Omental fat pad (tissue), 4 donors: ENCODE measurements around the gene AMACR. TPM values are rescaled to one million over a fixed set of nuclear protein-coding genes. Genes with fewer than 3 reads are reported as not detected.

Source experiments
- ATAC-seq: fragments of 150-250 bp; one replicate; pipeline ENCODE4 v1.9.1; 2016; ENCODE audit warnings: mild to moderate bottlenecking, moderate library complexity; ENCODE audit not compliant: low FRiP score
- DNase-seq: peaks from one replicate; pipeline ENCODE4 v3.0.0-alpha.2; 2019; ENCODE audit warnings: low spot score
- total RNA-seq, 4 donors: library from RNA; depleted of rRNA; stranded (reverse); fragments of >200 nt; gene quantifications; one replicate each; pipeline ENCODE4 v1.1.0, GENCODE V29; 2016
- TF ChIP-seq, protein P1 (sequence below), 3 donors: fragments of 450-650 bp; IDR thresholded peaks; one replicate each; pipeline ENCODE4 v1.5.1; 2016 to 2017; ENCODE audit warnings: antibody characterized with exemption in 3 of 3, mild to moderate bottlenecking in 3 of 3, moderate library complexity in 2 of 3

Gene AMACR
- total RNA-seq, 4 donors from 2014 or later: 3.5 to 12.8 (median 6.1) TPM

DNA sequence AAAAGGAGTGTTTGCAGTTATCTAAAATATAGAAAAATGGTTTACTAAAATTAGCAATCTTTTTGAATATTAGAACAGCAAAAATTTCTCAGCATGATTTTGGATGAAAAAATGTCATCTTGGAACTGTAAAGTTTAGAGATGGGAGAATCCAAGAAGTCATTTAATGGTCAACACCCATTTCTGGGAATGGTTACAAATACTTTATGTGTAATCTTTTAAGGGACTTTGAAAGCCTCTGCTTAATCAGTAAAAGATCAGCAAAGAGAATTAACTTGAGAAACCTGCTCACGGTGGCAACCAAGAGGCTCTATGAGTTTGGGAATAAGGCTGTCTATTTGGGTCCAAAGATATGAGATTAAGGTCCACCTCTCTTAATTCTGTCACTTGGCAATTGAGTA, 22.2 kb upstream of the AMACR start:
- ATAC-seq: no peak
- DNase-seq: no peak
- TF ChIP-seq, protein P1, sequence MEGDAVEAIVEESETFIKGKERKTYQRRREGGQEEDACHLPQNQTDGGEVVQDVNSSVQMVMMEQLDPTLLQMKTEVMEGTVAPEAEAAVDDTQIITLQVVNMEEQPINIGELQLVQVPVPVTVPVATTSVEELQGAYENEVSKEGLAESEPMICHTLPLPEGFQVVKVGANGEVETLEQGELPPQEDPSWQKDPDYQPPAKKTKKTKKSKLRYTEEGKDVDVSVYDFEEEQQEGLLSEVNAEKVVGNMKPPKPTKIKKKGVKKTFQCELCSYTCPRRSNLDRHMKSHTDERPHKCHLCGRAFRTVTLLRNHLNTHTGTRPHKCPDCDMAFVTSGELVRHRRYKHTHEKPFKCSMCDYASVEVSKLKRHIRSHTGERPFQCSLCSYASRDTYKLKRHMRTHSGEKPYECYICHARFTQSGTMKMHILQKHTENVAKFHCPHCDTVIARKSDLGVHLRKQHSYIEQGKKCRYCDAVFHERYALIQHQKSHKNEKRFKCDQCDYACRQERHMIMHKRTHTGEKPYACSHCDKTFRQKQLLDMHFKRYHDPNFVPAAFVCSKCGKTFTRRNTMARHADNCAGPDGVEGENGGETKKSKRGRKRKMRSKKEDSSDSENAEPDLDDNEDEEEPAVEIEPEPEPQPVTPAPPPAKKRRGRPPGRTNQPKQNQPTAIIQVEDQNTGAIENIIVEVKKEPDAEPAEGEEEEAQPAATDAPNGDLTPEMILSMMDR (IDR thresholded peaks at IDR 0.05): no peak

DNA sequence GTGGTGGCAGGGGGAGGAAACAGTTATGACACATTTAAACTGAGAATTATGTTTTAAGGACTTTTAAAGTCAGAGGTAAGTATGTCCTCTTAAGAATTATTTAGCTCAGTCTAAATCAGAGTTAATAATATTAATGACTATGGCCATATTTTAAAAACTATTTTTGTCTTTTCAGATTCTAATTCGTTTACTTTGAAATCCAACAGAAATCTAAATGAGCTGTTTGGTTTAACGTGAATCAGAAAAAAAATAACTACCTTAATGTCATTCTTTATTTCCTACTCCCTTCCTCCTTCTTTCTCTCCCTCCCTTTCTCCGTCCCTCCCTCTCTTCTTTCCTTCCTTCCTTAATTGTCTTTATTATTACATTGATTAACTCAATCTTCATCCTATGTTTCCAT, 20.5 kb upstream of the AMACR start:
- TF ChIP-seq, protein P1 (IDR thresholded peaks at IDR 0.05): no peak
- ATAC-seq: no peak
- DNase-seq: no peak

DNA sequence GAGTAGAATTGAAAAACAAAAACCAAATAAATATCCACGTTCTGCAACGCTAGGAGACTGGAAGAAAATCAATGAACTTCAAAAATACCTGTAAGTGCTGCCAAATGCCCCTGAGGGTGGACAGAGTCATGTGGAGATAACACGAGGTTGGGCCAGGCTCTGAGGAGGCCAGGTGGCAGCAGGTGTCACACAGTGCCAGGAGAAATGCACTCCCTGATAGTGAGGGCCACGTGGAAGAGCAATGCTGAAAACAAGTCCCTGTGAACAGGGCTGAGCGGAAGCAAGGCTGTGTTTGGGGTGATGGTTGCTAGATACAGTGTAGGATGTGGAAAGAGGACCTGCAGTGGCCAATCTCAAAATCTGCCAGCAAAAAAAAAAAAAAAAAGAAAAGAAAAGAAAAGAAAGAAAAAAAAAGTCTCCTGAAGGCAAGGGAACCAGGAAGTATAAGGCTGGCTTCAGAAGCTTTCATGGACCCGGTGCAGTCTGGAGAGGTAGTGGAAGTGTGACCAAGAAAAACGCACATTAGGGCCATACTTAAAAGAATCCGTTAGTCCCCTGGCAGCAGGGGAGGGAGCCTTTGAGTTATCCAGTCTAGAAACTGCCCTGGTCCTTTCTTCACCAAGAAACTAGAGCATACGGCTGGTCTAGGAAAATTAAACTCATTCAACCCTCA, 18.4 kb upstream of the AMACR start:
- TF ChIP-seq, protein P1 (IDR thresholded peaks at IDR 0.05): no peak
- DNase-seq (no peak), ATAC-seq (no peak)

DNA sequence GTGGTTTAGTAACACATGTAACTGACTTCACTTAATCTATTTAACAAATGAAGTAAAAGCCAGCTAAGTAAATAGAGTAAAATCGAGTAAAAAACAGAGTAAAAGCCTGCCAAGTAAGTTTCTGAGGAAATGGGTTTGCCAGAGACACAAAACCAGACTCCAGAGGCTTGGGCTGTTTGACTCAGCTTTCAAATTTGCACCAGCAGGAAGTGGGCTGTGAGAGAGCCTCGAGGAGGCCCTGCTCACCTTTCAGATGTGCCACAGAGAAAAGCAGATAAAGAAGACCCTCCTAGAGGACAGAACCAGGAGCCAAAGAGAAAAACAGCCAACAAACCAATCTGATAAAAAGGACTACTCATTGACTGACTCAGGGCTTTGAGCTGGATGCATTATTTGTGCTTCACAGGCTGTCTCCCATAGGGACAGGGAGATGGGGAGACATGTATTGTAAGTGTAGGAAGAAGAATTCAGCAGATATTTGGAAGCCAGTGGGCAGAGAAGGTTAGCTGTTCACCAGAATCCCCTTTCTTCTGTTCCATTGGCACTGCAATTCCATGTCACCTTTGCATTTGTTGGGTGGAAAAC, 14.4 kb upstream of the AMACR start:
- DNase-seq: no peak
- ATAC-seq: no peak
- TF ChIP-seq, protein P1 (IDR thresholded peaks at IDR 0.05): no peak

DNA sequence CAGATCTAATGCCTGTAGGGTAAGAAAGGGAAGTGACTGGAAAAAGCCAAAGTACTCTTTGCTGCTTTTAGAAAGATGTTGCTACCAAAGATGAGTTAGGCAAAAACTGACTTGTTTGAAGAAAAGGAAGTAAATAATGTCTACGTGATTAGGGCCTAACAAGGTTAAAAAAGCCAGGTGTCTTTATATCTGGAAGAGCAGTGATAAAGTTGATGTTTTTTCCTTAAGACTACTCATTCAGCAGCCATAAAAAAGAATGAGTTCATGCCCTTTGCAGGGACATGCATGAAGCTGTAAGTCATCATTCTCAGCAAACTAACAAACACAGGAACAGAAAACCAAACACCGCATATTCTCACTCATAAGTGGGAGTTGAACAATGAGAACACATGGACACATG, 13.5 kb upstream of the AMACR start:
- DNase-seq: no peak
- no peak for ATAC-seq
- TF ChIP-seq, protein P1 (IDR thresholded peaks at IDR 0.05): no peak

DNA sequence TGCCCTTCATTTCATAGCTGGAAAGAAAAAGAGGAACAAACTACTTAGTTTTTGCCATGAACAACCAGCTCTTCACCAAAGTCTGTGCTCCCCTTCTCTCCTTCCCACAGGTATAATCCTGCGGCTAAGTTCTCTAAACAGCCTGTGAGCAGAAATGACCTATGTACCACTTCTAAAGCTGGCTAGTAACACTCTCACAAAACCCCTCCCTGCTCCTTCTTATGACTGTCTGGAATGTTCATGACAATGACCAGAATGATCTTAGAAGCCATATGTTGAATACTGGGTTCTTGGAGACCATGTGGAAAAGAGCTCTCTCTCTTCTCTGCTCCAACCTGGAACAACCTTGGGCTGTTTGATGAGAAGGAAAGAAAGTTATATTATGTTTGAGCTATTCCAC, 12.9 kb upstream of the AMACR start:
- no peak for DNase-seq
- TF ChIP-seq, protein P1 (IDR thresholded peaks at IDR 0.05): no peak
- ATAC-seq: no peak

DNA sequence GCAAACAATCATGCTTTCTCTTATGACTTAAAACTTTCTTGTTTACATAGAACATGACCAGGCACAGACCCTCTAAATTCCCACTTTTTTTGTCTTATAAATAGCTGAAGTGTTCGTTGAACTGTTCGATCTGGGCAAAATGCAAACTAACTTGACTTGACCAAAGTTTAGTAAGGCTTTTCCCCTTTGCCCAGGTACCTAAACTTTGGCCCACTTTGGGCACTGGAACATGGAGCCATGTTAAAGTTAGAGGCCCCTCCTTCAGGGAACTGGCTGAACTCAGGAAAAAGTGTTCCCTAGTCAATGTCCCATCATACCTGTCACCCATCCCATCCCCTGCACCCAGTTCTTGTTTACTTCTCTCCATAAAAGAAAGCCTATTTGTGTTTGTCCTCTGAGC, 9.4 kb upstream of the AMACR start:
- DNase-seq (no peak), ATAC-seq (no peak)
- TF ChIP-seq, protein P1 (IDR thresholded peaks at IDR 0.05): no peak
